Neural cell (in vitro differentiated cells): ENCODE data around the gene TMEM30B. TPM values are rescaled to one million over a fixed set of nuclear protein-coding genes. Genes with fewer than 3 reads are reported as not detected.

Source experiments
- H2AFZ ChIP-seq: fragments of 200-600, 300-800 bp; sonication (generic), shearing (Covaris generic); 2 replicates; pipeline ENCODE4 v1.6.0; 2014; ENCODE audit warnings: low read depth, mild to moderate bottlenecking, antibody characterized with exemption, low read length, moderate library complexity
- H3F3A ChIP-seq: fragments of 200-600 bp; shearing (Covaris generic); 2 replicates; pipeline ENCODE4 v1.6.1; 2016; ENCODE audit warnings: mild to moderate bottlenecking, moderate library complexity, mixed read lengths, antibody characterized with exemption, low read length; ENCODE audit not compliant: insufficient read depth, poor library complexity, severe bottlenecking
- H3K27ac ChIP-seq: fragments of 200-600, 300-800 bp; sonication (generic), shearing (Covaris generic); 2 replicates; pipeline ENCODE4 v1.5.1; 2014; ENCODE audit warnings: mild to moderate bottlenecking, low read length, moderate library complexity
- H3K27me3 ChIP-seq: fragments of 300-800, 200-600 bp; sonication (generic), shearing (Covaris generic); 2 replicates; pipeline ENCODE4 v1.6.0; 2014; ENCODE audit warnings: mild to moderate bottlenecking, low read depth, low read length, moderate library complexity; ENCODE audit not compliant: insufficient read depth
- H3K36me3 ChIP-seq: fragments of 300-800, 200-600 bp; sonication (generic), shearing (Covaris generic); 2 replicates; pipeline ENCODE4 v1.5.1; 2014; ENCODE audit warnings: mild to moderate bottlenecking, antibody characterized with exemption, low read length, moderate library complexity; ENCODE audit not compliant: insufficient read depth
- H3K4me2 ChIP-seq: fragments of 300-800, 200-600 bp; sonication (generic), shearing (Covaris generic); 2 replicates; pipeline ENCODE4 v1.6.0; 2014; ENCODE audit warnings: mild to moderate bottlenecking, low read length
- H3K4me3 ChIP-seq: fragments of 300-800, 200-600 bp; sonication (generic), shearing (Covaris generic); 2 replicates; pipeline ENCODE4 v1.5.1; 2014; ENCODE audit warnings: mild to moderate bottlenecking, low read length, moderate library complexity
- H3K79me2 ChIP-seq: fragments of 200-600 bp; shearing (Covaris generic); replicated peaks from 2 replicates; pipeline ENCODE4 v1.6.0; 2014; ENCODE audit warnings: mild to moderate bottlenecking, low read length, moderate library complexity; ENCODE audit not compliant: insufficient read depth
- H3K9ac ChIP-seq: fragments of 300-800, 200-600 bp; sonication (generic), shearing (Covaris generic); 2 replicates; pipeline ENCODE4 v1.6.1; 2016; ENCODE audit warnings: mild to moderate bottlenecking, low read length, mixed read lengths
- H3K9me2 ChIP-seq: fragments of 200-600 bp; shearing (Covaris generic); 2 replicates; pipeline ENCODE4 v1.6.1; 2016; ENCODE audit warnings: mild to moderate bottlenecking, low read length, mixed read lengths; ENCODE audit not compliant: insufficient read depth
- H3K9me3 ChIP-seq: fragments of 200-600, 300-800 bp; sonication (generic), shearing (Covaris generic); 2 replicates; pipeline ENCODE4 v1.6.1; 2016; ENCODE audit warnings: mild to moderate bottlenecking, mixed run types, low read length, moderate library complexity, mixed read lengths
- H4K20me1 ChIP-seq: fragments of 200-600 bp; shearing (Covaris generic); 2 replicates; pipeline ENCODE4 v1.6.1; 2016; ENCODE audit warnings: mild to moderate bottlenecking, mixed run types; ENCODE audit not compliant: insufficient read depth
- CTCF ChIP-seq: fragments of 450-650 bp; IDR thresholded peaks from 2 replicates; pipeline ENCODE4 v1.5.1; 2014; ENCODE audit warnings: antibody characterized with exemption, mild to moderate bottlenecking, moderate library complexity; ENCODE audit not compliant: poor library complexity, severe bottlenecking
- EP300 ChIP-seq: fragments of 450-650 bp; conservative IDR thresholded peaks from 2 replicates; pipeline ENCODE4 v1.6.1; 2014; ENCODE audit warnings: antibody characterized with exemption, mild to moderate bottlenecking, moderate library complexity; ENCODE audit not compliant: poor library complexity, severe bottlenecking
- EZH2 ChIP-seq: fragments of 200-600, 300-800 bp; shearing (Covaris generic), sonication (generic); IDR thresholded peaks from 2 replicates; pipeline ENCODE4 v1.6.1; 2014; ENCODE audit warnings: antibody characterized with exemption, low read length, borderline replicate concordance, mild to moderate bottlenecking; ENCODE audit not compliant: insufficient read depth, poor library complexity, severe bottlenecking
- MXI1 ChIP-seq: fragments of 450-650 bp; conservative IDR thresholded peaks from 2 replicates; pipeline ENCODE4 v1.6.1; 2014; ENCODE audit warnings: antibody characterized with exemption, mild to moderate bottlenecking; ENCODE audit not compliant: poor library complexity, severe bottlenecking
- POLR2AphosphoS5 ChIP-seq: IDR thresholded peaks from 2 replicates; pipeline ENCODE4 v1.6.1; 2012
- RAD21 ChIP-seq: fragments of 450-650 bp; conservative IDR thresholded peaks from 2 replicates; pipeline ENCODE4 v1.6.1; 2014; ENCODE audit warnings: antibody characterized with exemption, mild to moderate bottlenecking, moderate library complexity
- REST ChIP-seq: IDR thresholded peaks from 2 replicates; pipeline ENCODE4 v1.6.1; 2012; ENCODE audit warnings: borderline replicate concordance
- SMC3 ChIP-seq: fragments of 450-650 bp; conservative IDR thresholded peaks from 2 replicates; pipeline ENCODE4 v1.6.1; 2014; ENCODE audit warnings: antibody characterized with exemption, mild to moderate bottlenecking, moderate library complexity; ENCODE audit not compliant: poor library complexity
- TAF1 ChIP-seq: IDR thresholded peaks from 2 replicates; pipeline ENCODE4 v1.6.1; 2012; ENCODE audit warnings: low read depth
- polyA plus RNA-seq: library from polyadenylated mRNA; depleted of rRNA; stranded (reverse); fragments of >200 nt; gene quantifications from 2 replicates; pipeline ENCODE4 v1.2.3, GENCODE V29; 2014

Gene TMEM30B
- polyA plus RNA-seq, 1 donor from 2014 or later: 0.28 TPM

- H3K9me2 ChIP-seq: no peaks in the 10 kb centered on the region
- H3F3A ChIP-seq: no peaks in the 10 kb centered on the region
- no peak overlapping the region for H3K4me3 ChIP-seq
- H4K20me1 ChIP-seq: no peaks in the 10 kb centered on the region
- no peak overlapping the region for H3K4me2 ChIP-seq
- no peak overlapping the region for H2AFZ ChIP-seq
- H3K27me3 ChIP-seq: peaks cover 31% of the 10 kb centered on the region
- no peaks in the 10 kb centered on the region for H3K79me2 ChIP-seq
- no peak overlapping the region for H3K9ac ChIP-seq
- TF ChIP-seq REST (no peak), POLR2AphosphoS5 (no peak), SMC3 (no peak), EP300 (no peak), TAF1 (no peak)
- H3K9me3 ChIP-seq: no peaks in the 10 kb centered on the region
- H3K27ac ChIP-seq: no peak overlapping the region
- no peaks in the 10 kb centered on the region for H3K36me3 ChIP-seq
Observed at GRCh38 chr14:61326847-61327246, 45.7 kb upstream of the TMEM30B start.

- no peak overlapping the region for H3K9ac ChIP-seq
- no peak overlapping the region for H3K4me3 ChIP-seq
- H3K9me3 ChIP-seq: no peaks in the 10 kb centered on the region
- H3K27ac ChIP-seq: no peak overlapping the region
- no peak overlapping the region for H2AFZ ChIP-seq
- H3K27me3 ChIP-seq: peaks cover 38% of the 10 kb centered on the region
- no peaks in the 10 kb centered on the region for H3K9me2 ChIP-seq
- no peak overlapping the region for H3K4me2 ChIP-seq
- TF ChIP-seq POLR2AphosphoS5 (no peak), EZH2 (no peak), RAD21 (no peak), SMC3 (no peak), CTCF (no peak), MXI1 (no peak), TAF1 (no peak), EP300 (no peak), REST (no peak)
- H4K20me1 ChIP-seq: no peaks in the 10 kb centered on the region
- no peaks in the 10 kb centered on the region for H3K36me3 ChIP-seq
- no peaks in the 10 kb centered on the region for H3F3A ChIP-seq
- H3K79me2 ChIP-seq: no peaks in the 10 kb centered on the region
Observed at GRCh38 chr14:61326146-61326545, 45.0 kb upstream of the TMEM30B start.
